AG09309 (cell line): ENCODE measurements around the gene SLC17A9.

Experiments
- DNase-seq: peaks from one replicate; pipeline ENCODE4 v3.0.0-alpha.2; 2010; ENCODE audit warnings: low read depth
- H3K4me3 ChIP-seq: 2 replicates; pipeline ENCODE4 v1.5.1; 2011; ENCODE audit warnings: mild to moderate bottlenecking, low read depth, low read length, moderate library complexity; ENCODE audit not compliant: control insufficient read depth
- TF ChIP-seq, protein P1 (sequence below): IDR thresholded peaks from 2 replicates; pipeline ENCODE4 v1.5.1; 2011; ENCODE audit warnings: mild to moderate bottlenecking, low read depth, low read length, inconsistent platforms; ENCODE audit not compliant: insufficient read depth, control insufficient read depth; ENCODE audit errors: missing control alignments

The SLC17A9 gene

GRCh38 chr20:63014287-63014686 lies 61.8 kb downstream of the SLC17A9 start:
- TF ChIP-seq, protein P1, sequence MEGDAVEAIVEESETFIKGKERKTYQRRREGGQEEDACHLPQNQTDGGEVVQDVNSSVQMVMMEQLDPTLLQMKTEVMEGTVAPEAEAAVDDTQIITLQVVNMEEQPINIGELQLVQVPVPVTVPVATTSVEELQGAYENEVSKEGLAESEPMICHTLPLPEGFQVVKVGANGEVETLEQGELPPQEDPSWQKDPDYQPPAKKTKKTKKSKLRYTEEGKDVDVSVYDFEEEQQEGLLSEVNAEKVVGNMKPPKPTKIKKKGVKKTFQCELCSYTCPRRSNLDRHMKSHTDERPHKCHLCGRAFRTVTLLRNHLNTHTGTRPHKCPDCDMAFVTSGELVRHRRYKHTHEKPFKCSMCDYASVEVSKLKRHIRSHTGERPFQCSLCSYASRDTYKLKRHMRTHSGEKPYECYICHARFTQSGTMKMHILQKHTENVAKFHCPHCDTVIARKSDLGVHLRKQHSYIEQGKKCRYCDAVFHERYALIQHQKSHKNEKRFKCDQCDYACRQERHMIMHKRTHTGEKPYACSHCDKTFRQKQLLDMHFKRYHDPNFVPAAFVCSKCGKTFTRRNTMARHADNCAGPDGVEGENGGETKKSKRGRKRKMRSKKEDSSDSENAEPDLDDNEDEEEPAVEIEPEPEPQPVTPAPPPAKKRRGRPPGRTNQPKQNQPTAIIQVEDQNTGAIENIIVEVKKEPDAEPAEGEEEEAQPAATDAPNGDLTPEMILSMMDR = no peak
- no peak overlapping the region for H3K4me3 ChIP-seq
- no peak for DNase-seq

- TF ChIP-seq, protein P1 = no peak
- H3K4me3 ChIP-seq = no peak overlapping the region
- DNase-seq = no peak
Observed at GRCh38 chr20:63014710-63015109, 62.2 kb downstream of the SLC17A9 start.

GRCh38 chr20:63015147-63015661 lies 62.7 kb downstream of the SLC17A9 start:
- no peak for DNase-seq
- no peak overlapping the region for H3K4me3 ChIP-seq
- TF ChIP-seq, protein P1 = no peak

DNA sequence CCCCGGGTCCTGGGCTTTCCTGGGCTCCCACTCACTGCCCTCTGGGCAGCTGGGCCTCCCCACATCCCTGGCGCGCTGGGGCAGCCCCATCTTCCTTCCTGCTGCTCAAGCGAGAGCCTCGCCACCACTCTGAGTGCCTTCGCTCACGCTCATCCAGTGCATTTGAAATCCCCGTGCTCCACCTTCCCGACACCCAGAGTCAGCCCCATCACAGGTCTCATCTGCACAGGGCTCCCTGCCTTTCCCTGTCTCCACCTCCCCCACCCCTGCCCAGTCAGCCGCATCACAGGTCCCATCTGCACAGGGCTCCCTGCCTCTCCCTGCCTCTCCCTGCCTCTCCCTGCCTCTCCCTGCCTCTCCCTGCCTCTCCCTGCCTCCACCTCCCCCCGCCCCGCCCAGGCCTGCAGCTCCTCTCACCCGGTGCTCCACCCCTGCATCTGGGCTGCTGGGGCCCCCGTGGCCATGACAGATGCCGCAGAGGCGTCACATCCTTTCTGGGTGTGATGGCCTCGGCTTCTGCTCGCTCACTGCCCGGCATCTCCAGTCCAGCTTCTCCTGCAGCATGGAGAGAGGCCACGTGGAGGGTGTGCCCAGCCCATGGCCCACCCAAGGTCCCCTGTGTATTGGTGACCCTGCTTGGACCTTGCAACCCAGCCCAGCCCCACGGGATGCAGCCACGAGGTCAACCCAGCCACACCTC lies 63.3 kb downstream of the SLC17A9 start:
- H3K4me3 ChIP-seq = no peak overlapping the region
- no peak for DNase-seq
- TF ChIP-seq, protein P1 = no peak

DNA sequence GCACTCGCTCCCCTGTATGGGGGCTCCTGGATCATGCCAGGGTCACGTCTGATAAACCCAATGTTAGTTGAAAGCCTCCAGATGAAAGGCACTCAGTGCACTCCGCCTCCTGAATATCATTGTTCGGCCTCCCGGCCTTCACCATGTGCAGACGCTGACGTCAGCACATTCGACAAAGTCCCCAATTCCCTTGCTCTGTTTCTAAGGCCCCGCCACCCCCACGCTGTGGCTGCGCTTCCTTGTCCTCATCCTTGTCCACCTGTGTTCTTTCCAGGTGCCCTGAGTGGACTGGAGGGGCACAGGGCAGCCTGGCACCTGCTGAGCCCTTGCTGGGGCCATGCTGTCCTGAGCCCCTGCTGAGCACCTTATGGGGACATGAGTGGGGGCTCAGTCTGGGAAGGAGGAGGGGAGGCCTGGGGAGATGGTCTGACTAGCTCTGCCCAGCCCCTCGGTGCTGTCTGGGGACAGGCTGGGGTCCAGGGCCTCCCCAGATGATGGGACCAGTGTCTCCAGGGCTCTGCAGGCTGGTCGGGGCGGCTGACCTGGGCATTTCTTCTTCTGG lies 64.1 kb downstream of the SLC17A9 start:
- H3K4me3 ChIP-seq = no peak overlapping the region
- no peak for DNase-seq
- TF ChIP-seq, protein P1 = no peak

DNA sequence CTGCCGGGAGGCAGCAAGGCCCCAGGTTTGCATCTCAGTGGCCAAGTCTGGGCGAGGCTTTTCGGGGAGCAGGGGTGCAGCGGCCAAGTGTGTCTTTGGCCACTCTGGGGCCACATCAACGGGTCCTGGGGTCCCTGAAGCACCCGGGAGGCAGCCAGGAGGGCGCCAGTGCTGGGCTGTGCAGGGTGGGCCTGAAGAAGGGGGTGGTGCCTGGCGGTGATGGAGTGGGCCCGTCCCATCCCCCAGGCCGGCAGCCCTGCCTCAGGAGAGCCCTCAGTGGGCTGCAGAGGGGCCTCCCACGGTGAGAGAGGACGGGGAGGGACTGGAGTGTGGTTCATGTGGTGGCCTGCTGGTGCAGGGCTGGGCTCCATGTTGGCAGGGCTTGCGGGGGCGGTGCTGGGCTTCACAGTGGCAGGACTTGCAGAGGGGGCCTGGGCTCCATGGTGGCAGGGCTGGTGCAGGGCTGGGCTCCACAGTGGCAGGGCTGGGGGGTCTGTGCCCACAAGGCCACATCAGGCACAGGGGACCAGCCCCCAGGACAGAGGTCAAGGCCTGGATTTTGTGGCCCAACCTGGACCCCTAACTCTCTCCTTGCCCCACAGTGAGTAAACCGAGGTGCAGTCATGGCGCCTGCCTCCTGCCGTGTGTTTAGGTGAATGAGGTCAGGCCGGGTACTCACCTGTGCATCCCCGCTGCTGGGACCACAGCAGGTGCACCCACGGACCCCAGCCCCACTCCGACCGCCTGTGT lies 64.7 kb downstream of the SLC17A9 start:
- no peak overlapping the region for H3K4me3 ChIP-seq
- no peak for DNase-seq
- TF ChIP-seq, protein P1 = no peak
